Lung (tissue), 12 donors: ENCODE results near the gene TMEM235. TPM values are rescaled to one million over a fixed set of nuclear protein-coding genes. Genes with fewer than 3 reads are reported as not detected.

Source experiments
- ATAC-seq: fragments of 200-7000 bp; cut with Tn5 transposase; one replicate; pipeline ENCODE4 v1.9.1; 2020; ENCODE audit warnings: moderate number of reproducible peaks; ENCODE audit not compliant: insufficient read depth, low FRiP score
- DNase-seq, 3 donors: peaks; one replicate each; pipeline ENCODE4 v3.0.0-alpha.2; 2013 to 2017
- H3K27ac ChIP-seq, 2 donors: one replicate each; pipeline ENCODE4 v1.5.1; 2013; ENCODE audit warnings: mild to moderate bottlenecking in 2 of 2, moderate library complexity in 2 of 2, control low read depth in 1 of 2, inconsistent platforms in 1 of 2, low read depth in 1 of 2, low read length in 1 of 2
- H3K27me3 ChIP-seq, 3 donors: one replicate each; pipeline ENCODE4 v1.5.1; 2013; ENCODE audit warnings: low read length in 2 of 3; ENCODE audit not compliant: control insufficient read depth in 3 of 3, insufficient read depth in 3 of 3
- H3K36me3 ChIP-seq, 4 donors: one replicate each; pipeline ENCODE4 v1.5.1; 2013; ENCODE audit warnings: low read length in 4 of 4, mild to moderate bottlenecking in 1 of 4, moderate library complexity in 1 of 4; ENCODE audit not compliant: control insufficient read depth in 4 of 4, insufficient read depth in 4 of 4
- H3K4me1 ChIP-seq, 5 donors: one replicate each; pipeline ENCODE4 v1.5.1; 2013; ENCODE audit warnings: low read length in 5 of 5, mild to moderate bottlenecking in 2 of 5, moderate library complexity in 1 of 5; ENCODE audit not compliant: control insufficient read depth in 5 of 5, insufficient read depth in 5 of 5
- H3K4me3 ChIP-seq: one replicate; pipeline ENCODE4 v1.5.1; 2013; ENCODE audit warnings: mild to moderate bottlenecking, control low read depth, moderate library complexity
- H3K9ac ChIP-seq, 2 donors: one replicate each; pipeline ENCODE4 v1.5.1; 2013; ENCODE audit warnings: low read length in 2 of 2, control low read depth in 1 of 2; ENCODE audit not compliant: insufficient read depth in 1 of 2
- H3K9me3 ChIP-seq, 4 donors: one replicate each; pipeline ENCODE4 v1.5.1; 2013; ENCODE audit warnings: low read length in 3 of 4, mild to moderate bottlenecking in 1 of 4, moderate library complexity in 1 of 4; ENCODE audit not compliant: control insufficient read depth in 4 of 4, insufficient read depth in 3 of 4
- WGBS, 2 donors: extraction: QIAGEN DNeasy Blood & Tissue Kit; methylation state at CpG; one replicate each; pipeline ENCODE4 v1.1.7; 2013; 5-methylcytosine and 5-hydroxymethylcytosine counted together
- polyA plus RNA-seq, 2 donors: library from polyadenylated mRNA; stranded (reverse); fragments of 200-250 nt; gene quantifications; one replicate each; pipeline ENCODE4 v1.2.1, GENCODE V29; 2013
- total RNA-seq, 2 donors: library from RNA; depleted of rRNA in 1 of 2; stranded (reverse); fragments of >200 nt in 1 of 2; gene quantifications; one replicate each; pipeline ENCODE4 v1.2.1, GENCODE V29; 2014 to 2021
- TF ChIP-seq, protein P1 (sequence below): IDR thresholded peaks from 2 replicates; pipeline ENCODE4 v1.5.1; 2012; ENCODE audit warnings: mild to moderate bottlenecking; ENCODE audit errors: control extremely low read depth, extremely low read depth
- donor health status: control.
- donor health status: control.
- donor health status: Bipolar disorder and iron deficiency.
- donor health status: healthy.
- donor health status: DM: yes; HTN: yes; CAD: no.

The TMEM235 gene
- total and polyA plus RNA-seq, 4 donors = 0.08 to 0.97 TPM; not detected in 2

DNA sequence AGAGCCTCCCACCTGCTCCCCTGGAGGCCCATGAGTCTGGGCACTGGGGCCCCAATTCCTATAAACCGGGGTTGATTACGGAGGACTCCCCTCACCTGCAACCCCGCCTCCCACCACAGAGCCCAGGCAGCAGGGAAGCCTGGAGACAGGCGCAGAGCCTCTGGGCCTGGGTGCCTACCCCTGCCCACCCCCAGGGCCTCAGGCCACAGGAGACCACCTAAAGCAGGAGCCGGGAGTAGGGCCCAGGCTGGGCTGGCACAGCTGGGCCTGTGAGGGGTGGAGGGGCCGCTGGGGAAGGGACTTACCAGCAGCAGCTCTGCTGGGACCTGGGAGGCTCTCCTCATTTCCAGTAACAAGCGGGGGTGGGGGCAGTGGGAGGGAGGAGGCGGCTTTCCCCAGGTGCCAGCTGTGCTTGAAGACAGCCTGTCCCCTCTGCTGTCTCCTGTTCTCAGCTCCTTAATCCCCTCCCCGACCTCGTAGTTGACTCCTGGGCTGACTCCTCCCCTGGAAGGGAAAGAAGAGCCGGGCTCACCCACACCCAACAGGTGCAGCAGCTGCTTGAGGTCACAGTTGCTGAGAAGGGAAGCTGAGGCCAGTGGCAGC, 46.8 kb downstream of the TMEM235 start:
- no peak for DNase-seq
- WGBS, 2 donors = 66 to 72% methylated on average over 11 of the region's 11 CpGs
- H3K27me3 ChIP-seq = no peaks in the 10 kb centered on the region
- TF ChIP-seq, protein P1, sequence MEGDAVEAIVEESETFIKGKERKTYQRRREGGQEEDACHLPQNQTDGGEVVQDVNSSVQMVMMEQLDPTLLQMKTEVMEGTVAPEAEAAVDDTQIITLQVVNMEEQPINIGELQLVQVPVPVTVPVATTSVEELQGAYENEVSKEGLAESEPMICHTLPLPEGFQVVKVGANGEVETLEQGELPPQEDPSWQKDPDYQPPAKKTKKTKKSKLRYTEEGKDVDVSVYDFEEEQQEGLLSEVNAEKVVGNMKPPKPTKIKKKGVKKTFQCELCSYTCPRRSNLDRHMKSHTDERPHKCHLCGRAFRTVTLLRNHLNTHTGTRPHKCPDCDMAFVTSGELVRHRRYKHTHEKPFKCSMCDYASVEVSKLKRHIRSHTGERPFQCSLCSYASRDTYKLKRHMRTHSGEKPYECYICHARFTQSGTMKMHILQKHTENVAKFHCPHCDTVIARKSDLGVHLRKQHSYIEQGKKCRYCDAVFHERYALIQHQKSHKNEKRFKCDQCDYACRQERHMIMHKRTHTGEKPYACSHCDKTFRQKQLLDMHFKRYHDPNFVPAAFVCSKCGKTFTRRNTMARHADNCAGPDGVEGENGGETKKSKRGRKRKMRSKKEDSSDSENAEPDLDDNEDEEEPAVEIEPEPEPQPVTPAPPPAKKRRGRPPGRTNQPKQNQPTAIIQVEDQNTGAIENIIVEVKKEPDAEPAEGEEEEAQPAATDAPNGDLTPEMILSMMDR = no peak
- no peak overlapping the region for H3K9ac ChIP-seq
- H3K9me3 ChIP-seq = no peaks in the 10 kb centered on the region
- H3K36me3 ChIP-seq = no peaks in the 10 kb centered on the region
- no peak overlapping the region for H3K4me3 ChIP-seq
- no peak for ATAC-seq
- no peaks in the 10 kb centered on the region for H3K4me1 ChIP-seq
- no peak overlapping the region for H3K27ac ChIP-seq

DNA sequence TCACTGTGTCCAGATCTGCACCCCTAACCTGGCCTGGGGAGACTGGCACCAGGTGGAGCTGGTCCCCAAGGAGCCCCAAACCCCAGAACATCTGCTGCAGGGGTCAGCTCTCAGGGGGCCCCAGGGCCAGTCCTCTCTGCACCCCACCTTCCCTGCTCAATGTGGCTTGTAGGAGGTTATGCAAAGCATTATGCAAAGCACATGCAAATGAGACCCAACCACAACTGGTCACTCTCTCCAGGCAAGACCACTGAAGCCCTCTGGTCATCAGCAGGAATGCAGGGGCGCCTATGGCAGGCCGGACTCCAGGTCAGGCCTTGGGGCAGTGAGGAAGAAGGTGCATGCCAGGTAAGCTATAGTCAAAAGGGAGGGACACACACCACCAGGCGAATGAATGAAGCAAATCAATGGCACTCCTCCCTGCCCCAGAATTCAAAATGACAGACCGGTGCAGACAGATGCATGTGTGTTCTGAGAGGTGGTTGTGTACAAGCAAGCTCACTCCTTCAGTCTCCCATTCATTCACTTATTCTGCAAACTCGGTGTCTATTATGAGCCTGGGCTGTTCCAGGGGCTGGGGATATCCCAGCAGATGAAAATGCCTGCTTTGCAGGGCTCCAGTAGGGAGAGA, 48.0 kb downstream of the TMEM235 start:
- no peaks in the 10 kb centered on the region for H3K36me3 ChIP-seq
- TF ChIP-seq, protein P1 = no peak
- no peak for ATAC-seq
- H3K4me3 ChIP-seq = no peak overlapping the region
- 89 to 99% methylated on average over 5 of the region's 5 CpGs for WGBS, 2 donors
- no peak overlapping the region for H3K9ac ChIP-seq
- no peak for DNase-seq
- no peak overlapping the region for H3K27ac ChIP-seq
- H3K27me3 ChIP-seq = no peaks in the 10 kb centered on the region
- H3K4me1 ChIP-seq = no peaks in the 10 kb centered on the region
- no peaks in the 10 kb centered on the region for H3K9me3 ChIP-seq

DNA sequence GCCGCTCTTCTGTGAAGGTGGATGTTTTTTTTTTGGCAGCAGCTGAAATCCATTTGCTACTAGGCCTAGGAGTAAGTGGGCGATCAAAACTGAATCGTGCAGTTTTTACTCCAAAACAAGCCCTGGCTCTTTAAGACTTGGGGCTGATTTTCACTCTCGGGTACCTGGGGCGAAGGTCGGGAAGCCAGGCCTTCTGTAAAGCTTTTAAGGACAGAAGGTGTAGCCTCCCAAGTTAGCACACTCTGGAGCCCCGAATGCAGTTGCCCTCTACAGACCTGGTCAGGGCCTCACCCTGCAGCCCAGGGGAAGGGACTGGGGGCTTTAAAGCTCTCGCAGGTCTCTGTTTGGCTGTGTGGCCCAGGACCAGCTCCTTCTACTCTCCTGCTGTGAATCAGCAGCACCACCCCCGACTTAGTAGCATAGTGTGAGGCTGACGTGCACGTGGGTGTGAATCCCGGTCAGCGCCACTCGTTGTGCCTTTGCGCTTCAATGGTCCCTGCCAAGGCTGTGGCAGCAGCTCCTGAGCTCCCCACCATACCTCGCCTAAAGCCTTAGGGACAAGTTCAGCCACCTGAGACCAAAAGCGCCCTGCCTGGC, 49.9 kb downstream of the TMEM235 start:
- 91 to 93% methylated on average over 17 of the region's 17 CpGs for WGBS, 2 donors
- no peaks in the 10 kb centered on the region for H3K9me3 ChIP-seq
- no peaks in the 10 kb centered on the region for H3K27me3 ChIP-seq
- no peak overlapping the region for H3K27ac ChIP-seq
- no peaks in the 10 kb centered on the region for H3K4me1 ChIP-seq
- no peak for ATAC-seq
- H3K4me3 ChIP-seq = no peak overlapping the region
- TF ChIP-seq, protein P1 = no peak
- DNase-seq = no peak
- no peak overlapping the region for H3K9ac ChIP-seq
- no peaks in the 10 kb centered on the region for H3K36me3 ChIP-seq
